IMR-90 (cell line): Measurements from ENCODE around the gene ACTR3C. TPM values are rescaled to one million over a fixed set of nuclear protein-coding genes. Genes with fewer than 3 reads are reported as not detected.

Source experiments
- ATAC-seq: fragments of 200-7000 bp; cut with Tn5 transposase; 2 replicates; pipeline ENCODE4 v1.9.1; 2020; ENCODE audit warnings: low read depth, mild to moderate bottlenecking, moderate library complexity
- BruUV-seq: library from RNA; stranded (reverse); fragments of 400-500 nt; replicated peaks from 2 replicates; lab custom pipeline; 2021; lab: Mats Ljungman, UMichigan
- CTCF ChIA-PET: fragments of 300-600 bp; formaldehyde crosslinking; extraction: SDS; loops from one replicate; lab custom pipeline; 2021; ENCODE audit warnings: antibody characterized with exemption; lab: Yijun Ruan, JAX
- POLR2A ChIA-PET: fragments of 300-600 bp; sonication (Branson Sonifier 250); formaldehyde crosslinking; loops from one replicate; lab custom pipeline; 2022; ENCODE audit warnings: antibody characterized with exemption; ENCODE audit not compliant: unreplicated experiment; lab: Charles Lee
- DNase-seq: peaks from one replicate; pipeline ENCODE4 v3.0.0; 2013
- H2AFZ ChIP-seq: replicated peaks from 2 replicates; pipeline ENCODE3; 2013; ENCODE audit warnings: low read length, mild to moderate bottlenecking; ENCODE audit not compliant: poor library complexity
- H2AK5ac ChIP-seq: 2 replicates; pipeline ENCODE4 v1.6.1; 2013; ENCODE audit warnings: low read depth, low read length, inconsistent platforms
- H2AK9ac ChIP-seq: replicated peaks from 2 replicates; pipeline ENCODE3; 2013; ENCODE audit warnings: mild to moderate bottlenecking, low read depth, low read length, moderate library complexity; ENCODE audit not compliant: poor library complexity
- H2BK120ac ChIP-seq: 2 replicates; pipeline ENCODE4 v1.6.1; 2013; ENCODE audit warnings: low read depth, low read length, inconsistent platforms
- H2BK15ac ChIP-seq: 3 replicates; pipeline ENCODE4 v1.6.1; 2013; ENCODE audit warnings: low read depth, low read length, inconsistent platforms
- H2BK20ac ChIP-seq: 2 replicates; pipeline ENCODE4 v1.6.1; 2013; ENCODE audit warnings: low read depth, mild to moderate bottlenecking, inconsistent platforms, low read length, moderate library complexity
- H2BK5ac ChIP-seq: 2 replicates; pipeline ENCODE4 v1.6.1; 2013; ENCODE audit warnings: mild to moderate bottlenecking, low read depth, low read length, inconsistent platforms; ENCODE audit not compliant: poor library complexity, severe bottlenecking
- H3K14ac ChIP-seq: replicated peaks from 2 replicates; pipeline ENCODE4 v1.6.1; 2013; ENCODE audit warnings: low read depth, low read length, inconsistent platforms
- H3K18ac ChIP-seq: 2 replicates; pipeline ENCODE4 v1.6.1; 2013; ENCODE audit warnings: low read depth, low read length, control low read depth
- H3K23ac ChIP-seq: 2 replicates; pipeline ENCODE4 v1.6.1; 2013; ENCODE audit warnings: low read depth, low read length, inconsistent platforms
- H3K27ac ChIP-seq: 2 replicates; pipeline ENCODE4 v1.5.1; 2013; ENCODE audit warnings: mild to moderate bottlenecking, control low read depth, low read length; ENCODE audit not compliant: insufficient read depth
- H3K27me3 ChIP-seq: 2 replicates; pipeline ENCODE4 v1.6.1; 2013; ENCODE audit warnings: low read length; ENCODE audit not compliant: control insufficient read depth, insufficient read depth
- H3K36me3 ChIP-seq: 2 replicates; pipeline ENCODE4 v1.6.1; 2013; ENCODE audit warnings: low read length, mixed read lengths; ENCODE audit not compliant: control insufficient read depth, insufficient read depth
- H3K4ac ChIP-seq: 2 replicates; pipeline ENCODE4 v1.6.1; 2013; ENCODE audit warnings: low read depth, low read length, inconsistent platforms
- H3K4me1 ChIP-seq: 2 replicates; pipeline ENCODE4 v1.6.1; 2013; ENCODE audit warnings: low read length, mixed read lengths; ENCODE audit not compliant: control insufficient read depth, insufficient read depth
- H3K4me2 ChIP-seq: 2 replicates; pipeline ENCODE4 v1.6.1; 2013; ENCODE audit warnings: low read depth, mild to moderate bottlenecking, control low read depth, low read length, moderate library complexity
- H3K4me3 ChIP-seq: 2 replicates; pipeline ENCODE4 v1.5.1; 2013; ENCODE audit warnings: low read depth, mild to moderate bottlenecking, control low read depth, low read length, moderate library complexity; ENCODE audit not compliant: insufficient read depth
- H3K56ac ChIP-seq: 2 replicates; pipeline ENCODE4 v1.6.1; 2013; ENCODE audit warnings: low read length, inconsistent platforms; ENCODE audit not compliant: insufficient read depth; ENCODE audit errors: extremely low read depth
- H3K79me1 ChIP-seq, 2 experiments: 2 replicates each; pipeline ENCODE4 v1.6.1; 2013; ENCODE audit warnings: low read length in 2 of 2, inconsistent platforms in 1 of 2, low read depth in 1 of 2
- H3K9ac ChIP-seq: 2 replicates; pipeline ENCODE4 v1.6.1; 2013; ENCODE audit warnings: low read depth, low read length, control low read depth
- H3K9me1 ChIP-seq: 2 replicates; pipeline ENCODE4 v1.6.1; 2013; ENCODE audit warnings: low read length, inconsistent platforms; ENCODE audit not compliant: insufficient read depth
- H3K9me3 ChIP-seq: 2 replicates; pipeline ENCODE4 v1.6.1; 2013; ENCODE audit warnings: low read length; ENCODE audit not compliant: control insufficient read depth, insufficient read depth
- H4K20me1 ChIP-seq: 2 replicates; pipeline ENCODE4 v1.6.1; 2013; ENCODE audit warnings: low read length, inconsistent platforms; ENCODE audit not compliant: insufficient read depth
- H4K5ac ChIP-seq: 2 replicates; pipeline ENCODE4 v1.6.1; 2013; ENCODE audit warnings: mild to moderate bottlenecking, low read depth, low read length, control low read depth
- H4K8ac ChIP-seq, 2 experiments: 2 replicates each; pipeline ENCODE4 v1.6.1; 2013; ENCODE audit warnings: low read depth in 2 of 2, low read length in 2 of 2, control low read depth in 1 of 2, inconsistent platforms in 1 of 2
- H4K91ac ChIP-seq: 2 replicates; pipeline ENCODE4 v1.6.1; 2013; ENCODE audit warnings: low read depth, low read length, inconsistent platforms; ENCODE audit not compliant: insufficient read depth
- BHLHE40 ChIP-seq: fragments of 150-350 bp; IDR thresholded peaks from 2 replicates; pipeline ENCODE4 v1.6.1; 2016; ENCODE audit warnings: mild to moderate bottlenecking, low read depth, low read length
- CEBPB ChIP-seq: IDR thresholded peaks from 2 replicates; pipeline ENCODE4 v1.6.1; 2012; ENCODE audit warnings: low read depth, low read length, improper control_type of control experiment
- CHD1 ChIP-seq: IDR thresholded peaks from 2 replicates; pipeline ENCODE4 v1.6.1; 2012; ENCODE audit warnings: low read depth, low read length, improper control_type of control experiment
- FOS ChIP-seq: fragments of 150-350 bp; IDR thresholded peaks from 2 replicates; pipeline ENCODE4 v1.6.1; 2016; ENCODE audit warnings: low read depth, low read length
- MAFK ChIP-seq: IDR thresholded peaks from 2 replicates; pipeline ENCODE4 v1.6.1; 2012; ENCODE audit warnings: low read depth, low read length, improper control_type of control experiment
- MAZ ChIP-seq: IDR thresholded peaks from 2 replicates; pipeline ENCODE4 v1.6.1; 2012; ENCODE audit warnings: low read depth, mild to moderate bottlenecking, low read length, improper control_type of control experiment, moderate library complexity, borderline replicate concordance
- MXI1 ChIP-seq: IDR thresholded peaks from 2 replicates; pipeline ENCODE4 v1.6.1; 2012; ENCODE audit warnings: low read depth, mild to moderate bottlenecking, low read length, moderate library complexity, borderline replicate concordance
- NFE2L2 ChIP-seq: fragments of 150-350 bp; IDR thresholded peaks from 2 replicates; pipeline ENCODE4 v1.6.1; 2016; ENCODE audit warnings: low read depth, mild to moderate bottlenecking, low read length
- POLR2A ChIP-seq: IDR thresholded peaks from 2 replicates; pipeline ENCODE4 v1.6.1; 2012; ENCODE audit warnings: mild to moderate bottlenecking, low read depth, low read length
- RAD21 ChIP-seq: IDR thresholded peaks from 2 replicates; pipeline ENCODE4 v1.6.1; 2012; ENCODE audit warnings: low read length, improper control_type of control experiment
- RCOR1 ChIP-seq: IDR thresholded peaks from 2 replicates; pipeline ENCODE4 v1.6.1; 2012; ENCODE audit warnings: mild to moderate bottlenecking, low read length, improper control_type of control experiment; ENCODE audit not compliant: insufficient replicate concordance
- RFX5 ChIP-seq: IDR thresholded peaks from 2 replicates; pipeline ENCODE4 v1.8.0; 2012; ENCODE audit warnings: low read depth, mild to moderate bottlenecking, low read length, moderate library complexity
- SMC3 ChIP-seq: fragments of 150-350 bp; IDR thresholded peaks from 2 replicates; pipeline ENCODE4 v1.6.1; 2016; ENCODE audit warnings: low read depth, mild to moderate bottlenecking, antibody characterized with exemption, low read length, moderate library complexity
- WGBS, 2 experiments: methylation state at CpG; one replicate each; pipeline versions ENCODE4 v1.1.5 to v1.1.7; 2013; ENCODE audit warnings: missing lambda C conversion rate in 2 of 2; ENCODE audit not compliant: insufficient read length in 1 of 2; ENCODE audit errors: extremely low coverage in 2 of 2; 5-methylcytosine and 5-hydroxymethylcytosine counted together
- dilution Hi-C: fragments of 300-500 bp; cut with HindIII; formaldehyde crosslinking; loops from one replicate; pipeline ENCODE4 v1.14.3; 2018; ENCODE audit warnings: low sequenced_read_pairs; ENCODE audit not compliant: unreplicated experiment
- in situ Hi-C: fragments of 300-500 bp; cut with MboI; formaldehyde crosslinking; loops from 3 replicates; pipeline ENCODE4 v1.14.3; 2019; ENCODE audit warnings: low sequenced_read_pairs, inconsistent platforms, mixed read lengths
- intact Hi-C: fragments of 100-400 bp; cut with micrococcal nuclease; formaldehyde crosslinking; loops from 2 replicates; pipeline ENCODE4 v1.10.0; 2022
- polyA plus RNA-seq, 3 experiments: library from polyadenylated mRNA; depleted of rRNA; stranded (reverse); fragments of >200 nt; gene quantifications; 2 replicates each; pipeline ENCODE4 v1.2.3, GENCODE V29; 2012; ENCODE audit warnings: low replicate concordance in 1 of 3
- total RNA-seq: library from RNA; depleted of rRNA; stranded (reverse); fragments of >200 nt; gene quantifications from 2 replicates; pipeline ENCODE4 v1.2.3, GENCODE V29; 2012
- TF ChIP-seq, protein P1 (sequence below): fragments of 150-350 bp; IDR thresholded peaks from 2 replicates; pipeline ENCODE4 v1.6.1; 2016; ENCODE audit warnings: low read depth, mild to moderate bottlenecking, low read length, moderate library complexity, borderline replicate concordance
- TF ChIP-seq, protein P2 (sequence below): conservative IDR thresholded peaks from 2 replicates; pipeline ENCODE4 v1.5.1; 2012; ENCODE audit warnings: mild to moderate bottlenecking, low read depth, low read length, improper control_type of control experiment
- TF ChIP-seq, protein P3 (sequence below): fragments of 150-350 bp; IDR thresholded peaks from 2 replicates; pipeline ENCODE4 v1.6.1; 2017; ENCODE audit warnings: mild to moderate bottlenecking, antibody characterized with exemption, low read length, low read depth

Gene ACTR3C
- total and polyA plus RNA-seq, 2 of the 4 experiments (the other 2 are of a cell fraction): not detected

DNA sequence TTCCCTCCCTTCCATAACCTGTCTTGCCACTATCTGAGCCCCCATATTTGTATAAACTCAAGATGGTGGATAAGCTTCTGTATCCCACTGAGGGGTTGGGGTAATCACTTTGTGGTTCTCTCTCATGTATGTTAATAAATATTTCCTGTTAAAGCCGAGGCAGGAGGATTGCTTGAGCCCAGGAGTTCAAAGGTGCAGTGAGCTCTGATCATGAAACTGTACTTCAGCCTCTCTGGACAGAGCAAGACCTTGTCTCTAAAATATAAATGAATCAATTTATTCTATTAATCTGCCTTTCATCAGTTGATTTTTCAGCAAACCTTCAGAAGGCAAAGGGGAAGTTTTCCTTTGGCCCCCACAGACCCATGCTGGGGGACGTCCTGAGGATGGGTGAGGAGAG lies 19.9 kb upstream of the ACTR3C start:
- Histone ChIP-seq H3K9me1 (peaks cover 4% of the 10 kb centered on the region; the same call in 1 of the 2 replicates), H2AK5ac (no peak overlapping the region), H4K5ac (no peak overlapping the region), H3K9me3 (peaks cover 16% of the 10 kb centered on the region), H3K27me3 (peaks cover 30% of the 10 kb centered on the region), H2AK9ac (no peak overlapping the region), H3K9ac (no peak overlapping the region), H3K27ac (no peak overlapping the region), H3K23ac (no peak overlapping the region), H3K4me1 (peaks cover 20% of the 10 kb centered on the region), H2BK20ac (no peak overlapping the region), H4K8ac (no peak overlapping the region), H4K91ac (no peak overlapping the region), H4K20me1 (0 out of 2 replicates have a peak, but pooled peaks cover 3% of the 10 kb centered on the region), H2BK5ac (no peak overlapping the region), H3K79me1 (no peaks in the 10 kb centered on the region), H3K56ac (no peak overlapping the region), H3K4ac (no peak overlapping the region), H2AFZ (no peak overlapping the region), H2BK15ac (no peak overlapping the region), H3K18ac (no peak overlapping the region), H3K36me3 (no peaks in the 10 kb centered on the region), H3K4me3 (no peak overlapping the region), H3K4me2 (no peak overlapping the region), H2BK120ac (no peak overlapping the region), H3K14ac (no peak overlapping the region)
- no peak for DNase-seq
- ChIA-PET CTCF (interaction anchor here (0.6 to 0.8 kb wide), 2 partner anchors 27 to 48 kb away, joined by 3 to 6 read pairs; no protein-coding TSS in a partner anchor), POLR2A (no interaction called here)
- ATAC-seq: no peak
- no CpG with 5 or more reads among the region's 2 CpGs for WGBS, 2 experiments
- intact Hi-C loops: no loop called here
- TF ChIP-seq RAD21 (no peak), CEBPB (no peak), POLR2A (no peak), MAFK (no peak), SMC3 (no peak), BHLHE40 (no peak), MXI1 (no peak), FOS (no peak), MAZ (no peak), RFX5 (no peak), NFE2L2 (no peak), RCOR1 (no peak), CHD1 (no peak)
- TF ChIP-seq, protein P1, sequence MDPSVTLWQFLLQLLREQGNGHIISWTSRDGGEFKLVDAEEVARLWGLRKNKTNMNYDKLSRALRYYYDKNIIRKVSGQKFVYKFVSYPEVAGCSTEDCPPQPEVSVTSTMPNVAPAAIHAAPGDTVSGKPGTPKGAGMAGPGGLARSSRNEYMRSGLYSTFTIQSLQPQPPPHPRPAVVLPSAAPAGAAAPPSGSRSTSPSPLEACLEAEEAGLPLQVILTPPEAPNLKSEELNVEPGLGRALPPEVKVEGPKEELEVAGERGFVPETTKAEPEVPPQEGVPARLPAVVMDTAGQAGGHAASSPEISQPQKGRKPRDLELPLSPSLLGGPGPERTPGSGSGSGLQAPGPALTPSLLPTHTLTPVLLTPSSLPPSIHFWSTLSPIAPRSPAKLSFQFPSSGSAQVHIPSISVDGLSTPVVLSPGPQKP: no peak
- TF ChIP-seq, protein P2, sequence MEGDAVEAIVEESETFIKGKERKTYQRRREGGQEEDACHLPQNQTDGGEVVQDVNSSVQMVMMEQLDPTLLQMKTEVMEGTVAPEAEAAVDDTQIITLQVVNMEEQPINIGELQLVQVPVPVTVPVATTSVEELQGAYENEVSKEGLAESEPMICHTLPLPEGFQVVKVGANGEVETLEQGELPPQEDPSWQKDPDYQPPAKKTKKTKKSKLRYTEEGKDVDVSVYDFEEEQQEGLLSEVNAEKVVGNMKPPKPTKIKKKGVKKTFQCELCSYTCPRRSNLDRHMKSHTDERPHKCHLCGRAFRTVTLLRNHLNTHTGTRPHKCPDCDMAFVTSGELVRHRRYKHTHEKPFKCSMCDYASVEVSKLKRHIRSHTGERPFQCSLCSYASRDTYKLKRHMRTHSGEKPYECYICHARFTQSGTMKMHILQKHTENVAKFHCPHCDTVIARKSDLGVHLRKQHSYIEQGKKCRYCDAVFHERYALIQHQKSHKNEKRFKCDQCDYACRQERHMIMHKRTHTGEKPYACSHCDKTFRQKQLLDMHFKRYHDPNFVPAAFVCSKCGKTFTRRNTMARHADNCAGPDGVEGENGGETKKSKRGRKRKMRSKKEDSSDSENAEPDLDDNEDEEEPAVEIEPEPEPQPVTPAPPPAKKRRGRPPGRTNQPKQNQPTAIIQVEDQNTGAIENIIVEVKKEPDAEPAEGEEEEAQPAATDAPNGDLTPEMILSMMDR: no peak
- TF ChIP-seq, protein P3, sequence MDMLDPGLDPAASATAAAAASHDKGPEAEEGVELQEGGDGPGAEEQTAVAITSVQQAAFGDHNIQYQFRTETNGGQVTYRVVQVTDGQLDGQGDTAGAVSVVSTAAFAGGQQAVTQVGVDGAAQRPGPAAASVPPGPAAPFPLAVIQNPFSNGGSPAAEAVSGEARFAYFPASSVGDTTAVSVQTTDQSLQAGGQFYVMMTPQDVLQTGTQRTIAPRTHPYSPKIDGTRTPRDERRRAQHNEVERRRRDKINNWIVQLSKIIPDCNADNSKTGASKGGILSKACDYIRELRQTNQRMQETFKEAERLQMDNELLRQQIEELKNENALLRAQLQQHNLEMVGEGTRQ: no peak
- dilution Hi-C loops: no loop called here
- in situ Hi-C loops: no loop called here
- BruUV-seq: no TSS peak
